GM23248 (cell line): Measurements from ENCODE around the gene UROC1. TPM values are rescaled to one million over a fixed set of nuclear protein-coding genes. Genes with fewer than 3 reads are reported as not detected.

Source experiments
- DNase-seq: peaks from one replicate; pipeline ENCODE4 v3.0.0-alpha.2; 2015
- H2AFZ ChIP-seq: fragments of 200-600 bp; sonication (generic); 2 replicates; pipeline ENCODE4 v1.6.1; 2016; ENCODE audit warnings: antibody characterized with exemption
- H3F3A ChIP-seq: fragments of 200-600 bp; sonication (generic); 2 replicates; pipeline ENCODE4 v1.6.1; 2016; ENCODE audit warnings: mild to moderate bottlenecking, antibody characterized with exemption, mixed run types; ENCODE audit not compliant: insufficient read depth
- H3K27ac ChIP-seq: fragments of 200-600 bp; sonication (generic); 2 replicates; pipeline ENCODE4 v1.5.1; 2016; ENCODE audit warnings: mild to moderate bottlenecking
- H3K27me3 ChIP-seq: fragments of 200-600 bp; sonication (generic); replicated peaks from 2 replicates; pipeline ENCODE4 v1.6.1; 2016; ENCODE audit warnings: mild to moderate bottlenecking; ENCODE audit not compliant: insufficient read depth
- H3K36me3 ChIP-seq: fragments of 200-600 bp; sonication (generic); 2 replicates; pipeline ENCODE4 v1.6.1; 2016; ENCODE audit warnings: low read depth, mild to moderate bottlenecking
- H3K4me1 ChIP-seq: fragments of 200-600 bp; sonication (generic); 2 replicates; pipeline ENCODE4 v1.6.1; 2016; ENCODE audit warnings: mild to moderate bottlenecking; ENCODE audit not compliant: insufficient read depth
- H3K4me2 ChIP-seq: fragments of 200-600 bp; sonication (generic); one replicate; pipeline ENCODE4 v1.6.1; 2016; ENCODE audit warnings: mild to moderate bottlenecking; ENCODE audit not compliant: unreplicated experiment
- H3K4me3 ChIP-seq: fragments of 200-600 bp; sonication (generic); 2 replicates; pipeline ENCODE4 v1.5.1; 2016; ENCODE audit warnings: mild to moderate bottlenecking
- H3K79me2 ChIP-seq: fragments of 200-600 bp; sonication (generic); 2 replicates; pipeline ENCODE4 v1.6.1; 2016; ENCODE audit warnings: mild to moderate bottlenecking; ENCODE audit not compliant: insufficient read depth
- H3K9ac ChIP-seq: fragments of 200-600 bp; sonication (generic); 2 replicates; pipeline ENCODE4 v1.6.1; 2016; ENCODE audit warnings: mild to moderate bottlenecking
- H3K9me2 ChIP-seq: fragments of 200-600 bp; sonication (generic); 2 replicates; pipeline ENCODE4 v1.6.1; 2016; ENCODE audit warnings: mixed run types, mild to moderate bottlenecking, moderate library complexity; ENCODE audit not compliant: insufficient read depth
- H3K9me3 ChIP-seq: fragments of 200-600 bp; sonication (generic); one replicate; pipeline ENCODE4 v1.6.1; 2017; ENCODE audit warnings: low read depth
- H4K20me1 ChIP-seq: fragments of 200-600 bp; sonication (generic); 2 replicates; pipeline ENCODE4 v1.6.0; 2016; ENCODE audit not compliant: insufficient read depth
- EZH2 ChIP-seq: fragments of 200-600 bp; sonication (generic); IDR thresholded peaks from 2 replicates; pipeline ENCODE4 v1.6.1; 2018; ENCODE audit warnings: antibody characterized with exemption, mild to moderate bottlenecking; ENCODE audit not compliant: insufficient read depth, poor library complexity, severe bottlenecking
- EZH2phosphoT487 ChIP-seq: fragments of 200-600 bp; sonication (generic); IDR thresholded peaks from 2 replicates; pipeline ENCODE4 v1.6.1; 2018; ENCODE audit warnings: antibody characterized with exemption, moderate library complexity, mild to moderate bottlenecking, low read depth; ENCODE audit not compliant: insufficient read depth
- WGBS, 2 experiments: methylation state at CpG; one replicate each; pipeline ENCODE4 v1.1.6; 2015 to 2017; ENCODE audit warnings: low lambda C conversion rate in 2 of 2, low coverage in 1 of 2; ENCODE audit errors: missing lambda C conversion rate in 2 of 2; 5-methylcytosine and 5-hydroxymethylcytosine counted together
- in situ Hi-C: fragments of 300-500 bp; cut with MboI; formaldehyde crosslinking; loops from 2 replicates; pipeline ENCODE4 v1.15.0; 2020
- polyA plus RNA-seq: library from polyadenylated mRNA; unstranded; fragments of >200 nt; fragmentation: Nextera tagmentation; extraction: Ambion mirVana; gene quantifications from 2 replicates; pipeline ENCODE4 v1.2.1, GENCODE V29; 2016
- total RNA-seq: library from RNA; depleted of rRNA; stranded (reverse); fragments of >200 nt; shearing (Covaris generic); gene quantifications from 2 replicates; pipeline ENCODE4 v1.2.3, GENCODE V29; 2014

The UROC1 gene
- total and polyA plus RNA-seq, 2 experiments from 2014 or later: not detected

- Histone ChIP-seq H3K9me3 (no peaks in the 10 kb centered on the region), H3K9me2 (no peaks in the 10 kb centered on the region), H3K36me3 (no peaks in the 10 kb centered on the region), H3K4me3 (no peak overlapping the region), H3K4me1 (peaks cover 12% of the 10 kb centered on the region), H3K27me3 (no peaks in the 10 kb centered on the region), H3K27ac (no peak overlapping the region), H3K79me2 (no peaks in the 10 kb centered on the region), H4K20me1 (no peaks in the 10 kb centered on the region), H3K4me2 (no peak overlapping the region), H2AFZ (no peak overlapping the region), H3K9ac (no peak overlapping the region), H3F3A (peaks cover 22% of the 10 kb centered on the region)
- TF ChIP-seq EZH2 (no peak), EZH2phosphoT487 (no peak)
- in situ Hi-C loops: no loop called here
- 89 to 98% methylated on average over 2 of the region's 2 CpGs for WGBS, 2 experiments
- DNase-seq: no peak
These were observed 26.0 kb upstream of the UROC1 start for GRCh38 chr3:126543457-126544061.

GRCh38 chr3:126542340-126543241, 25.0 kb upstream of the UROC1 start:
- Histone ChIP-seq H3K9me3 (no peaks in the 10 kb centered on the region), H2AFZ (no peak overlapping the region), H3K4me3 (no peak overlapping the region), H3K27me3 (no peaks in the 10 kb centered on the region), H3K4me2 (no peak overlapping the region), H3F3A (peaks cover 22% of the 10 kb centered on the region), H3K36me3 (no peaks in the 10 kb centered on the region), H3K4me1 (peaks cover 12% of the 10 kb centered on the region), H3K27ac (no peak overlapping the region), H4K20me1 (no peaks in the 10 kb centered on the region), H3K79me2 (no peaks in the 10 kb centered on the region), H3K9ac (no peak overlapping the region), H3K9me2 (no peaks in the 10 kb centered on the region)
- in situ Hi-C loops: no loop called here
- DNase-seq: no peak
- 88 to 90% methylated on average over 47 to 57 of the region's 57 CpGs for WGBS, 2 experiments
- no peak for TF ChIP-seq EZH2phosphoT487
- no peak for TF ChIP-seq EZH2

GRCh38 chr3:126541628-126542339, 24.2 kb upstream of the UROC1 start:
- Histone ChIP-seq H2AFZ (no peak overlapping the region), H3K9me2 (no peaks in the 10 kb centered on the region), H3K4me3 (no peak overlapping the region), H3K9ac (no peak overlapping the region), H3K27me3 (no peaks in the 10 kb centered on the region), H4K20me1 (no peaks in the 10 kb centered on the region), H3K4me1 (peaks cover 12% of the 10 kb centered on the region), H3K79me2 (no peaks in the 10 kb centered on the region), H3F3A (peaks cover 22% of the 10 kb centered on the region), H3K27ac (no peak overlapping the region), H3K36me3 (no peaks in the 10 kb centered on the region), H3K4me2 (no peak overlapping the region), H3K9me3 (no peaks in the 10 kb centered on the region)
- TF ChIP-seq EZH2: no peak
- no peak for TF ChIP-seq EZH2phosphoT487
- no peak for DNase-seq
- 70 to 72% methylated on average over 79 to 98 of the region's 101 CpGs for WGBS, 2 experiments
- in situ Hi-C loops: no loop called here

DNA sequence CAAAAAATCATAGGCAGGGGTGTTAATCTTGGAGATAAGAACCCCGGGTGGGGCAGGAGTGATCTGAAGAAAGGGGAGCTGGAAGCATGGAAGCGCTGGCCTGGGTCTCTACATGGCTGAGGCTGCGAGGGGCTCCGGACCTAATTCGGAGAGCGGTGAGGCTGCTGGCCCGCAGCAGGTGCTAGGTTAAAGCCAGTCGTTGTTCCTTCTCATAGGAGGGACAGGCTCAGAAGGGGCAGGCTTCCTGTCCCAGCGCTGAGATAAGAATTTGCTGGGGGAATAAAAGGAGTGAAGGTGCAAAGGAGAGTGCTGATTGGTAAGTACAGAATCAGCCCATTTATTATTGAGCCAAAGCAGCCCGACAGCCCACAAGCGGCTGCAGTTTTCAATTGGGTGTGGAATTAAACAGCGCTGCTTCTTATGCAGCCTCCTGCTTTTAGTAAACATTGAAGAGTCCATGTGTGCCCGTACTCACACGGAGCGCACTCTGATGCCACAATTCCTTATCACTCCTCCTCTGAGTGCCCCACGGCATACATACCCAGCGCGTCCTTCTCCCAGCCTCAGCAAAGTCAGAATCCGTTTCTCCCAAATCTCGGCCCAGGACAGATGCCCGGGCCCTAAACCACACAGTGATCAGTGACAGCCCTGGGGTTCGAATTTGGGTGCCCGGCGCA, 23.5 kb upstream of the UROC1 start:
- 85 to 86% methylated on average over 24 of the region's 24 CpGs for WGBS, 2 experiments
- Histone ChIP-seq H2AFZ (no peak overlapping the region), H3K4me2 (peak overlapping the region; percentile 11), H4K20me1 (no peaks in the 10 kb centered on the region), H3K9me3 (no peaks in the 10 kb centered on the region), H3K9me2 (no peaks in the 10 kb centered on the region), H3F3A (peaks cover 22% of the 10 kb centered on the region), H3K36me3 (no peaks in the 10 kb centered on the region), H3K27ac (peak overlapping the region; percentile 37), H3K4me3 (no peak overlapping the region), H3K27me3 (no peaks in the 10 kb centered on the region), H3K4me1 (peaks cover 12% of the 10 kb centered on the region), H3K79me2 (no peaks in the 10 kb centered on the region), H3K9ac (no peak overlapping the region)
- in situ Hi-C loops: no loop called here
- TF ChIP-seq EZH2phosphoT487 (no peak), EZH2 (no peak)
- no peak for DNase-seq
